ENCODE measurements around the gene IFITM1.

GRCh38 chr11:269146-269890 is 44.5 kb upstream of the IFITM1 start:
- TF ChIP-seq SP1 (IDR thresholded peaks at IDR 0.05) (peak; percentile 34), CTCF (IDR thresholded peaks at IDR 0.05; ENCODE audit: low read depth, low read length, missing input control) (peak; percentile 16), YY1 (IDR thresholded peaks at IDR 0.05) (no peak), TAF1 (conservative IDR thresholded peaks at IDR 0.05) (no peak), FOXA2 (IDR thresholded peaks at IDR 0.05) (no peak), GABPA (IDR thresholded peaks at IDR 0.05 in 1 of 2, conservative IDR thresholded peaks at IDR 0.05 in 1 of 2) (no peak), REST (IDR thresholded peaks at IDR 0.05) (no peak), MAX (IDR thresholded peaks at IDR 0.05) (peak; percentile 4), HNF4A (conservative IDR thresholded peaks at IDR 0.05) (no peak), RAD21 (IDR thresholded peaks at IDR 0.05) (no peak)
- TF ChIP-seq, protein P1, sequence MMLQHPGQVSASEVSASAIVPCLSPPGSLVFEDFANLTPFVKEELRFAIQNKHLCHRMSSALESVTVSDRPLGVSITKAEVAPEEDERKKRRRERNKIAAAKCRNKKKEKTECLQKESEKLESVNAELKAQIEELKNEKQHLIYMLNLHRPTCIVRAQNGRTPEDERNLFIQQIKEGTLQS (IDR thresholded peaks at IDR 0.05): no peak
- TF ChIP-seq, protein P2, sequence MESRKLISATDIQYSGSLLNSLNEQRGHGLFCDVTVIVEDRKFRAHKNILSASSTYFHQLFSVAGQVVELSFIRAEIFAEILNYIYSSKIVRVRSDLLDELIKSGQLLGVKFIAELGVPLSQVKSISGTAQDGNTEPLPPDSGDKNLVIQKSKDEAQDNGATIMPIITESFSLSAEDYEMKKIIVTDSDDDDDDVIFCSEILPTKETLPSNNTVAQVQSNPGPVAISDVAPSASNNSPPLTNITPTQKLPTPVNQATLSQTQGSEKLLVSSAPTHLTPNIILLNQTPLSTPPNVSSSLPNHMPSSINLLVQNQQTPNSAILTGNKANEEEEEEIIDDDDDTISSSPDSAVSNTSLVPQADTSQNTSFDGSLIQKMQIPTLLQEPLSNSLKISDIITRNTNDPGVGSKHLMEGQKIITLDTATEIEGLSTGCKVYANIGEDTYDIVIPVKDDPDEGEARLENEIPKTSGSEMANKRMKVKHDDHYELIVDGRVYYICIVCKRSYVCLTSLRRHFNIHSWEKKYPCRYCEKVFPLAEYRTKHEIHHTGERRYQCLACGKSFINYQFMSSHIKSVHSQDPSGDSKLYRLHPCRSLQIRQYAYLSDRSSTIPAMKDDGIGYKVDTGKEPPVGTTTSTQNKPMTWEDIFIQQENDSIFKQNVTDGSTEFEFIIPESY (IDR thresholded peaks at IDR 0.05): no peak
